H1 (cell line): Measurements from ENCODE around the gene GSG1L. TPM values are rescaled to one million over a fixed set of nuclear protein-coding genes. Genes with fewer than 3 reads are reported as not detected.

Source experiments
- CTCF ChIA-PET: fragments of 300-600 bp; sonication (Branson Sonifier 250); formaldehyde crosslinking; loops from one replicate; lab custom pipeline; 2021; ENCODE audit not compliant: partially characterized antibody; lab: Charles Lee
- POLR2A ChIA-PET: fragments of 300-600 bp; sonication (Branson Sonifier 250); formaldehyde crosslinking; loops from one replicate; lab custom pipeline; 2021; ENCODE audit warnings: inconsistent platforms; ENCODE audit not compliant: partially characterized antibody; lab: Charles Lee
- DNase-seq, 2 experiments: peaks; one replicate each; pipeline versions ENCODE4 v3.0.0 to v3.0.0-alpha.2; 2010 to 2022; ENCODE audit warnings: low spot score in 2 of 2, low read depth in 1 of 2, mixed read lengths in 1 of 2
- FAIRE-seq: peaks from 2 replicates; lab custom pipeline; 2011; peaks lifted over from hg19 to GRCh38; lab: Jason Lieb, UNC
- H2AFZ ChIP-seq: 2 replicates; pipeline ENCODE4 v1.8.1; 2012; ENCODE audit warnings: low read length, inconsistent platforms
- H2AK5ac ChIP-seq: 2 replicates; pipeline ENCODE4 v1.6.1; 2013; ENCODE audit warnings: low read depth, low read length
- H2BK120ac ChIP-seq: replicated peaks from 2 replicates; pipeline ENCODE3; 2013; ENCODE audit warnings: low read depth, low read length, inconsistent platforms
- H2BK12ac ChIP-seq: 2 replicates; pipeline ENCODE4 v1.6.1; 2013; ENCODE audit warnings: low read depth, low read length
- H2BK15ac ChIP-seq: 2 replicates; pipeline ENCODE4 v1.6.1; 2013; ENCODE audit warnings: low read length
- H2BK20ac ChIP-seq: 2 replicates; pipeline ENCODE4 v1.6.1; 2013; ENCODE audit warnings: low read length
- H2BK5ac ChIP-seq: 2 replicates; pipeline ENCODE4 v1.6.1; 2013; ENCODE audit warnings: low read depth, low read length
- H3K14ac ChIP-seq: 2 replicates; pipeline ENCODE4 v1.6.1; 2013; ENCODE audit warnings: inconsistent platforms; ENCODE audit not compliant: insufficient read length
- H3K18ac ChIP-seq: 2 replicates; pipeline ENCODE4 v1.6.1; 2013; ENCODE audit warnings: low read length; ENCODE audit errors: extremely low read depth
- H3K23ac ChIP-seq: 2 replicates; pipeline ENCODE4 v1.6.1; 2013; ENCODE audit warnings: inconsistent platforms; ENCODE audit not compliant: insufficient read length
- H3K23me2 ChIP-seq: 2 replicates; pipeline ENCODE4 v1.6.1; 2013; ENCODE audit warnings: low read depth, low read length
- H3K27ac ChIP-seq: 2 replicates; pipeline ENCODE4 v1.6.1; 2011; ENCODE audit warnings: low read depth, low read length, inconsistent platforms
- H3K27me3 ChIP-seq, 4 experiments: replicated peaks in 1 of 4; 1 replicate in 1 of 4; 2 replicates in 3 of 4; pipeline versions ENCODE4 v1.6.1 to v1.8.1; 2011 to 2013; ENCODE audit warnings: low read length in 3 of 4, mild to moderate bottlenecking in 3 of 4, inconsistent platforms in 2 of 4, mixed read lengths in 2 of 4, moderate library complexity in 1 of 4; ENCODE audit not compliant: control insufficient read depth in 3 of 4, insufficient read depth in 3 of 4; ENCODE audit errors: extremely low read depth in 1 of 4
- H3K36me3 ChIP-seq, 4 experiments: 2 replicates each; pipeline versions ENCODE4 v1.6.1 to v1.8.1; 2011 to 2013; ENCODE audit warnings: mild to moderate bottlenecking in 4 of 4, low read length in 3 of 4, moderate library complexity in 2 of 4, control low read depth in 1 of 4, inconsistent platforms in 1 of 4; ENCODE audit not compliant: insufficient read depth in 4 of 4, control insufficient read depth in 2 of 4
- H3K4ac ChIP-seq: replicated peaks from 2 replicates; pipeline ENCODE3; 2013; ENCODE audit warnings: low read length, low read depth, mixed read lengths, inconsistent platforms; ENCODE audit not compliant: insufficient read length
- H3K4me1 ChIP-seq, 4 experiments: replicated peaks in 1 of 4; 1 replicate in 1 of 4; 2 replicates in 3 of 4; pipeline versions ENCODE4 v1.6.1 to v1.8.1; 2011 to 2013; ENCODE audit warnings: low read length in 3 of 4, inconsistent platforms in 2 of 4, mixed read lengths in 1 of 4; ENCODE audit not compliant: insufficient read depth in 4 of 4, control insufficient read depth in 3 of 4
- H3K4me2 ChIP-seq, 2 experiments: 2 replicates each; pipeline versions ENCODE4 v1.6.1 to v1.8.1; 2011 to 2013; ENCODE audit warnings: low read depth in 2 of 2, low read length in 2 of 2, control low read depth in 1 of 2, inconsistent platforms in 1 of 2, mild to moderate bottlenecking in 1 of 2; ENCODE audit not compliant: insufficient read depth in 1 of 2
- H3K4me3 ChIP-seq, 4 experiments: fragments of 200-600, 300-600 bp in 1 of 4; sonication (generic), shearing (Covaris generic), sonication (Bioruptor Twin) in 1 of 4; 2 replicates each; pipeline versions ENCODE4 v1.5.1 to v1.8.1; 2011 to 2016; ENCODE audit warnings: low read length in 4 of 4, low read depth in 3 of 4, control low read depth in 2 of 4, inconsistent platforms in 2 of 4, mild to moderate bottlenecking in 2 of 4, mixed read lengths in 1 of 4, moderate library complexity in 1 of 4; ENCODE audit not compliant: insufficient read depth in 2 of 4; ENCODE audit errors: extremely low read depth in 1 of 4
- H3K56ac ChIP-seq: replicated peaks from 2 replicates; pipeline ENCODE3; 2013; ENCODE audit warnings: low read depth, mild to moderate bottlenecking, mixed read lengths, low read length, inconsistent platforms; ENCODE audit not compliant: insufficient read length
- H3K79me1 ChIP-seq: 2 replicates; pipeline ENCODE4 v1.6.1; 2013; ENCODE audit warnings: low read depth, low read length, control low read depth
- H3K79me2 ChIP-seq, 2 experiments: 2 replicates each; pipeline versions ENCODE4 v1.6.1 to v1.8.1; 2012 to 2013; ENCODE audit warnings: low read length in 2 of 2, mild to moderate bottlenecking in 2 of 2, inconsistent platforms in 1 of 2; ENCODE audit not compliant: insufficient read depth in 2 of 2, control insufficient read depth in 1 of 2
- H3K9ac ChIP-seq, 4 experiments: replicated peaks in 1 of 4; 1 replicate in 1 of 4; 2 replicates in 3 of 4; pipeline versions ENCODE4 v1.6.1 to v1.8.1; 2011 to 2013; ENCODE audit warnings: low read depth in 3 of 4, low read length in 3 of 4, control low read depth in 2 of 4, mild to moderate bottlenecking in 2 of 4, moderate library complexity in 2 of 4, inconsistent platforms in 1 of 4; ENCODE audit errors: extremely low read depth in 1 of 4
- H3K9me3 ChIP-seq, 2 experiments: 2 replicates each; pipeline versions ENCODE4 v1.6.1 to v1.8.1; 2012 to 2013; ENCODE audit warnings: mild to moderate bottlenecking in 2 of 2, moderate library complexity in 2 of 2, control low read depth in 1 of 2, inconsistent platforms in 1 of 2, low read depth in 1 of 2, low read length in 1 of 2, mixed read lengths in 1 of 2; ENCODE audit not compliant: insufficient read depth in 2 of 2
- H4K20me1 ChIP-seq, 2 experiments: replicated peaks in 1 of 2; 2 replicates each; pipeline versions ENCODE3 to v1.8.1; 2011 to 2013; ENCODE audit warnings: inconsistent platforms in 2 of 2, low read length in 2 of 2, mild to moderate bottlenecking in 1 of 2; ENCODE audit not compliant: insufficient read depth in 2 of 2, control insufficient read depth in 1 of 2
- H4K5ac ChIP-seq: 2 replicates; pipeline ENCODE4 v1.6.1; 2013; ENCODE audit warnings: low read length, low read depth, mixed read lengths, inconsistent platforms; ENCODE audit not compliant: insufficient read length
- H4K8ac ChIP-seq: 2 replicates; pipeline ENCODE4 v1.8.0; 2013; ENCODE audit warnings: mild to moderate bottlenecking, moderate library complexity, low read length, inconsistent platforms; ENCODE audit not compliant: insufficient read depth; ENCODE audit errors: extremely low read depth
- H4K91ac ChIP-seq: replicated peaks from 2 replicates; pipeline ENCODE3; 2013; ENCODE audit warnings: low read length, mixed read lengths, inconsistent platforms; ENCODE audit not compliant: insufficient read length
- ASH2L ChIP-seq: fragments of 200-600, 300-600 bp; sonication (generic); IDR thresholded peaks from one replicate; pipeline ENCODE4 v1.7.1; 2017; ENCODE audit warnings: low read length
- ATF2 ChIP-seq: IDR thresholded peaks from 2 replicates; pipeline ENCODE4 v1.6.1; 2012; ENCODE audit warnings: low read length, inconsistent platforms
- CHD1 ChIP-seq: IDR thresholded peaks from 2 replicates; pipeline ENCODE4 v1.6.1; 2012; ENCODE audit warnings: low read depth, low read length, improper control_type of control experiment
- CTBP2 ChIP-seq: IDR thresholded peaks from 2 replicates; pipeline ENCODE4 v1.7.0; 2011; ENCODE audit warnings: borderline replicate concordance, mild to moderate bottlenecking, moderate library complexity, mixed read lengths, low read length; ENCODE audit not compliant: insufficient read depth, insufficient read length
- E2F6 ChIP-seq: IDR thresholded peaks from 2 replicates; pipeline ENCODE4 v1.6.1; 2012; ENCODE audit warnings: inconsistent platforms
- EP300 ChIP-seq, 2 experiments: IDR thresholded peaks; 1 replicate in 1 of 2; 2 replicates in 1 of 2; pipeline ENCODE4 v1.6.1; 2011 to 2012; ENCODE audit warnings: low read depth in 2 of 2, low read length in 2 of 2, mild to moderate bottlenecking in 2 of 2, borderline replicate concordance in 1 of 2, inconsistent platforms in 1 of 2, moderate library complexity in 1 of 2
- JUN ChIP-seq: IDR thresholded peaks from 2 replicates; pipeline ENCODE4 v1.6.1; 2011; ENCODE audit warnings: low read depth, mild to moderate bottlenecking, improper control_type of control experiment, low read length
- NANOG ChIP-seq: IDR thresholded peaks from 2 replicates; pipeline ENCODE4 v1.6.1; 2011; ENCODE audit warnings: low read length, low read depth, mild to moderate bottlenecking, inconsistent platforms; ENCODE audit not compliant: insufficient read depth, poor library complexity, severe bottlenecking
- SP1 ChIP-seq: IDR thresholded peaks from 2 replicates; pipeline ENCODE4 v1.6.1; 2011; ENCODE audit warnings: low read depth, low read length
- SP4 ChIP-seq: IDR thresholded peaks from 2 replicates; pipeline ENCODE4 v1.6.1; 2012; ENCODE audit warnings: low read length, inconsistent platforms
- TBP ChIP-seq: IDR thresholded peaks from 2 replicates; pipeline ENCODE4 v1.6.1; 2011; ENCODE audit warnings: low read depth, low read length, improper control_type of control experiment
- ZNF274 ChIP-seq: IDR thresholded peaks from 2 replicates; pipeline ENCODE4 v1.7.0; 2012; ENCODE audit warnings: low read length, borderline replicate concordance; ENCODE audit errors: extremely low read depth
- whole genome bisulfite sequencing, 2 experiments: shearing (Covaris generic) in 1 of 2; methylation state at CpG; one replicate each; pipeline versions ENCODE4 v1.1.6 to v1.1.7; 2013 to 2015; ENCODE audit warnings: low lambda C conversion rate in 2 of 2, mixed read lengths in 2 of 2, inconsistent platforms in 1 of 2, low coverage in 1 of 2, missing lambda C conversion rate in 1 of 2; ENCODE audit not compliant: insufficient replicate concordance in 2 of 2, insufficient coverage in 1 of 2, insufficient read length in 1 of 2; ENCODE audit errors: extremely low coverage in 1 of 2, missing lambda C conversion rate in 1 of 2; 5-methylcytosine and 5-hydroxymethylcytosine counted together
- polyA plus RNA-seq, 7 experiments: library from polyadenylated mRNA; depleted of rRNA in 3 of 7; stranded (reverse) in 5 of 7; unstranded in 2 of 7; fragments of >200 nt in 5 of 7; fragments of 200-250 nt in 2 of 7; gene quantifications; 1 replicate in 5 of 7; 2 replicates in 1 of 7; 4 replicates in 1 of 7; pipeline versions ENCODE4 v1.2.1 to v1.2.3, GENCODE V29; 2011 to 2013; ENCODE audit warnings: missing spikeins in 2 of 7, mixed read lengths in 2 of 7
- total RNA-seq: library from RNA; stranded (reverse); fragmentation: NEBNext Ultra II Directional; extraction: Animal tissue kit (Norgen Biotek cat#: 25700); gene quantifications from 2 replicates; pipeline ENCODE4 v1.2.1, GENCODE V29; 2021

The GSG1L gene
- total and polyA plus RNA-seq, 2 of the 8 experiments (the other 6 are each of a cell fraction or from before 2014, with no cell fraction given): 0.71 to 1.1 TPM

- Histone ChIP-seq H4K20me1 (peaks cover 0 to 2% of the 10 kb centered on the region in 2 experiments), H3K79me1 (no peaks in the 10 kb centered on the region), H3K18ac (no peak overlapping the region), H2AK5ac (no peak overlapping the region), H3K23me2 (no peaks in the 10 kb centered on the region), H3K9me3 (no peaks in the 10 kb centered on the region), H2BK12ac (no peak overlapping the region), H2AFZ (no peak overlapping the region), H3K27ac (no peak overlapping the region), H3K27me3 (no peaks in the 10 kb centered on the region), H3K56ac (no peak overlapping the region), H3K4ac (no peak overlapping the region), H2BK120ac (no peak overlapping the region), H4K8ac (no peak overlapping the region), H4K5ac (no peak overlapping the region), H2BK20ac (no peak overlapping the region), H3K9ac (no peak overlapping the region), H3K36me3 (no peaks in the 10 kb centered on the region), H3K23ac (no peak overlapping the region), H3K4me2 (no peak overlapping the region), H2BK15ac (no peak overlapping the region), H3K4me3 (no peak overlapping the region), H2BK5ac (no peak overlapping the region), H3K14ac (no peak overlapping the region), H4K91ac (no peak overlapping the region), H3K4me1 (no peaks in the 10 kb centered on the region), H3K79me2 (no peaks in the 10 kb centered on the region)
- POLR2A ChIA-PET: no interaction called here
- DNase-seq (no peak), FAIRE-seq (no peak)
- 91% methylated on average over 6 of the region's 6 CpGs; no CpG with 5 or more reads in 1 of the 2 experiments for WGBS, 2 experiments
- CTCF ChIA-PET: interaction anchor here (1.2 kb wide), 1 partner anchor 299 kb away, joined by 4 read pairs; no protein-coding TSS in a partner anchor
- no peak for TF ChIP-seq JUN
- no peak for TF ChIP-seq NANOG
- TF ChIP-seq CHD1: no peak
- no peak for TF ChIP-seq CTBP2
- TF ChIP-seq ASH2L: no peak
- TF ChIP-seq TBP: no peak
- no peak for TF ChIP-seq EP300 (IDR thresholded peaks at IDR 0.05; ENCODE audit: borderline replicate concordance in 1 of 2, low read depth in 2 of 2, low read length in 2 of 2)
- TF ChIP-seq SP1: no peak
- TF ChIP-seq SP4: no peak
- no peak for TF ChIP-seq E2F6
- no peak for TF ChIP-seq ATF2
- no peak for TF ChIP-seq ZNF274
Measured at GRCh38 chr16:28073836-28074235, 10.3 kb upstream of the GSG1L start.
